ENCODE data around the gene SPATA17. TPM values are rescaled to one million over a fixed set of nuclear protein-coding genes. Genes with fewer than 3 reads are reported as not detected.

Gene SPATA17
- total and polyA plus RNA-seq, 4 donors: 0.32 to 0.59 TPM; not detected in 2

GRCh38 chr1:217881131-217881543 lies 250.0 kb downstream of the SPATA17 start:
- no peak overlapping the region for H3K4me3 ChIP-seq (ENCODE audit: low read length in 2 of 2)
- ATAC-seq (ENCODE audit: low FRiP score) (no peak), DNase-seq (no peak)
- H3K36me3 ChIP-seq (ENCODE audit: control insufficient read depth in 1 of 2, insufficient read depth in 2 of 2, low read length in 1 of 2): no peaks in the 10 kb centered on the region
- intact Hi-C loops (cut with DNase I): no loop called here
- no peaks in the 10 kb centered on the region for H3K9me3 ChIP-seq (ENCODE audit: control insufficient read depth, low read length)
- peaks cover 2 to 3% of the 10 kb centered on the region in 2 donors for H3K4me1 ChIP-seq (ENCODE audit: control insufficient read depth in 1 of 2, insufficient read depth in 2 of 2, low read length in 2 of 2)
- H3K27me3 ChIP-seq (ENCODE audit: control insufficient read depth in 1 of 2, insufficient read depth in 2 of 2, low read length in 1 of 2): no peaks in the 10 kb centered on the region
- no peak overlapping the region for H3K27ac ChIP-seq (ENCODE audit: low read depth in 1 of 2, low read length in 2 of 2)

DNA sequence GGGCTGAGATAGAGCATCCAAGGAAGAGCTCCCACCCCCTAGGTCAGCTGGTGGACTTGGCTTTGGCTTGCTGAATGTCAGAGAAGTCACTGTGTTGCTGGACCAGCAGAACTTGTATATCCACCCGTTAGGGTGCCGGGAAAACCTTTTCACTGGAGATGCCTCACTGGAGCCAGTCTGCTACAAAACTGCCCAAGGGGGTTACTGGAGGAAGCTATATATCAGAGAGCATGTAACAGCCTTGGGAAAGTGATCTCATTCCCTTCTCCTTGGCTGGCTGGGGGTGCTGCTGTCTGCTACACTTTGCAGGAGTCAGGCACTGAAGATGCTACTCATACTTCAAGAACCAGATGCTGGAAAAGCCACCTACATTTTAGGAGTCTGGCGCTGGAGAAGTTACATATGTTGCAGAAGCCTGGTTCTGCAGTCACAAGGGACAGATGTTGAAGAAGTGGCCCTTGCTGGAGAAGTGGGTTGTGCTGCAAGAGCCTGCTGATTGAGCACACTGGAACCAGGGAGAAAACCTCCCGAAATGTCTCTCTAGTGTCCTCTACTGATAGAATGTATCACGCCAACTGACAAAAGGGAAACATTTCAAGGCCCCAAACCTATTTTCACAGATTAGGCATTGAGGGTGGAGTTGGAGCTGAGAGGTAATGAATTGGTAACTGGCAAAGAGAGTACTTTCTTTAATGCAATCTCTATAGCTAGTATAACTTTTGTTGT lies 250.6 kb downstream of the SPATA17 start:
- intact Hi-C loops (cut with DNase I): no loop called here
- no peak for ATAC-seq (ENCODE audit: low FRiP score)
- 90 to 94% methylated on average over 5 of the region's 5 CpGs for WGBS, 2 donors
- Histone ChIP-seq H3K36me3 (ENCODE audit: control insufficient read depth in 1 of 2, insufficient read depth in 2 of 2, low read length in 1 of 2) (no peaks in the 10 kb centered on the region), H3K27me3 (ENCODE audit: control insufficient read depth in 1 of 2, insufficient read depth in 2 of 2, low read length in 1 of 2) (no peaks in the 10 kb centered on the region), H3K9me3 (ENCODE audit: control insufficient read depth, low read length) (no peaks in the 10 kb centered on the region), H3K4me3 (ENCODE audit: low read length in 2 of 2) (no peak overlapping the region), H3K4me1 (ENCODE audit: control insufficient read depth in 1 of 2, insufficient read depth in 2 of 2, low read length in 2 of 2) (peaks cover 2 to 3% of the 10 kb centered on the region in 2 donors), H3K27ac (ENCODE audit: low read depth in 1 of 2, low read length in 2 of 2) (no peak overlapping the region)
- no peak for DNase-seq

DNA sequence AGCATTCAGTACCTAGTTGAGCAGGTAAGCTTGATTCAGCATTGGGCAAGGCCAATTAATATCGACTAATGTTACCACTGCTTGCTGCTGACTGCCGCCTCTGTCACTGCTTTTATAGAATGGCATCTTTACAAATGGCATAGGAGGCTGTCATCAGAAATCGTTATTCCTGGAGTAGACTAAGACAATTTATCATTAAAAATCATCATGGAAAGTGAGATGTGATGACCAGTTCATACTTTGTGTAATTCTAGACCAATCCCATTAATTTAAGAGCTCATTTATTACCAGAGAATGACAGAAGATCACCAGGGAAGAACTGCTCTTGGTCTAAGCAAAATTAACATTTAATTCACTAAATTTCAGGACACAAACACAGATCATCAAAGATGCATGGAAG lies 254.0 kb downstream of the SPATA17 start:
- ATAC-seq (ENCODE audit: low FRiP score) (no peak), DNase-seq (no peak)
- H3K9me3 ChIP-seq (ENCODE audit: control insufficient read depth, low read length): no peaks in the 10 kb centered on the region
- H3K4me1 ChIP-seq (ENCODE audit: control insufficient read depth in 1 of 2, insufficient read depth in 2 of 2, low read length in 2 of 2): peaks cover 2 to 3% of the 10 kb centered on the region in 2 donors
- no peaks in the 10 kb centered on the region for H3K27me3 ChIP-seq (ENCODE audit: control insufficient read depth in 1 of 2, insufficient read depth in 2 of 2, low read length in 1 of 2)
- intact Hi-C loops (cut with DNase I): no loop called here
- WGBS, 2 donors: 74 to 80% methylated on average over 3 of the region's 3 CpGs
- H3K27ac ChIP-seq (ENCODE audit: low read depth in 1 of 2, low read length in 2 of 2): no peak overlapping the region
- no peak overlapping the region for H3K4me3 ChIP-seq (ENCODE audit: low read length in 2 of 2)
- H3K36me3 ChIP-seq (ENCODE audit: control insufficient read depth in 1 of 2, insufficient read depth in 2 of 2, low read length in 1 of 2): no peaks in the 10 kb centered on the region

- DNase-seq: no peak
- Histone ChIP-seq H3K36me3 (ENCODE audit: control insufficient read depth in 1 of 2, insufficient read depth in 2 of 2, low read length in 1 of 2) (no peaks in the 10 kb centered on the region), H3K4me3 (ENCODE audit: low read length in 2 of 2) (no peak overlapping the region), H3K4me1 (ENCODE audit: control insufficient read depth in 1 of 2, insufficient read depth in 2 of 2, low read length in 2 of 2) (peaks cover 2 to 3% of the 10 kb centered on the region in 2 donors), H3K9me3 (ENCODE audit: control insufficient read depth, low read length) (no peaks in the 10 kb centered on the region), H3K27me3 (ENCODE audit: control insufficient read depth in 1 of 2, insufficient read depth in 2 of 2, low read length in 1 of 2) (no peaks in the 10 kb centered on the region), H3K27ac (ENCODE audit: low read depth in 1 of 2, low read length in 2 of 2) (no peak overlapping the region)
- intact Hi-C loops (cut with DNase I): no loop called here
- ATAC-seq (ENCODE audit: low FRiP score): no peak
- 91 to 92% methylated on average over 2 of the region's 2 CpGs for WGBS, 2 donors
These were observed 257.2 kb downstream of the SPATA17 start for GRCh38 chr1:217888328-217888727.

DNA sequence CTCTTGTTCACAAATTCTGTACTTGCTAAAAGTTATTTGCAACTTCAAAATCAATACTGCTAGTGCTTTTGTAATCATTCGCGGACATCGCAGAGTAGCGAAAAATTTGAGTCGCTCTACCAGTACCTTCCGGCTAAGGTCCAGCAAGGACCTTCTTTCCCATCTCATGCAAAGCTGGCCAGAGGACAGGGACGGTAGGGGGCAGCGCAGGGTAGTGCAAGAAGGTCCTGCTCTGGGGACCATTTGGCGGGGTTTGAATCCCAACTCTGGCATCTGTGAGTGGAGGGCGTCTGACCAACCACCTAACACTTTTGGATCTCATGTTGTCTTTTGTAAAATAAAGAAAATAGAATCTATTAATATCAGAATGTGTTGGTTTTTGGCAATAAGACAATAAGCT lies 258.3 kb downstream of the SPATA17 start:
- no peaks in the 10 kb centered on the region for H3K9me3 ChIP-seq (ENCODE audit: control insufficient read depth, low read length)
- H3K4me3 ChIP-seq (ENCODE audit: low read length in 2 of 2): no peak overlapping the region
- no peaks in the 10 kb centered on the region for H3K27me3 ChIP-seq (ENCODE audit: control insufficient read depth in 1 of 2, insufficient read depth in 2 of 2, low read length in 1 of 2)
- WGBS, 2 donors: 65 to 69% methylated on average over 10 of the region's 10 CpGs
- DNase-seq (no peak), ATAC-seq (ENCODE audit: low FRiP score) (no peak)
- no peak overlapping the region for H3K27ac ChIP-seq (ENCODE audit: low read depth in 1 of 2, low read length in 2 of 2)
- intact Hi-C loops (cut with DNase I): no loop called here
- no peaks in the 10 kb centered on the region for H3K36me3 ChIP-seq (ENCODE audit: control insufficient read depth in 1 of 2, insufficient read depth in 2 of 2, low read length in 1 of 2)
- H3K4me1 ChIP-seq (ENCODE audit: control insufficient read depth in 1 of 2, insufficient read depth in 2 of 2, low read length in 2 of 2): peaks cover 2 to 3% of the 10 kb centered on the region in 2 donors

GRCh38 chr1:217891966-217892365 lies 260.8 kb downstream of the SPATA17 start:
- H3K36me3 ChIP-seq (ENCODE audit: control insufficient read depth in 1 of 2, insufficient read depth in 2 of 2, low read length in 1 of 2): no peaks in the 10 kb centered on the region
- H3K4me1 ChIP-seq (ENCODE audit: control insufficient read depth in 1 of 2, insufficient read depth in 2 of 2, low read length in 2 of 2): no peaks in the 10 kb centered on the region
- DNase-seq: no peak
- no peak for ATAC-seq (ENCODE audit: low FRiP score)
- no peaks in the 10 kb centered on the region for H3K9me3 ChIP-seq (ENCODE audit: control insufficient read depth, low read length)
- 73 to 82% methylated on average over 2 of the region's 2 CpGs for WGBS, 2 donors
- intact Hi-C loops (cut with DNase I): no loop called here
- H3K4me3 ChIP-seq (ENCODE audit: low read length in 2 of 2): no peak overlapping the region
- H3K27ac ChIP-seq (ENCODE audit: low read depth in 1 of 2, low read length in 2 of 2): no peak overlapping the region
- H3K27me3 ChIP-seq (ENCODE audit: control insufficient read depth in 1 of 2, insufficient read depth in 2 of 2, low read length in 1 of 2): no peaks in the 10 kb centered on the region

- intact Hi-C loops (cut with DNase I): no loop called here
- 91 to 96% methylated on average over 3 of the region's 3 CpGs for WGBS, 2 donors
- H3K27me3 ChIP-seq (ENCODE audit: control insufficient read depth in 1 of 2, insufficient read depth in 2 of 2, low read length in 1 of 2): no peaks in the 10 kb centered on the region
- no peaks in the 10 kb centered on the region for H3K36me3 ChIP-seq (ENCODE audit: control insufficient read depth in 1 of 2, insufficient read depth in 2 of 2, low read length in 1 of 2)
- ATAC-seq (ENCODE audit: low FRiP score) (no peak), DNase-seq (no peak)
- no peak overlapping the region for H3K27ac ChIP-seq (ENCODE audit: low read depth in 1 of 2, low read length in 2 of 2)
- no peak overlapping the region for H3K4me3 ChIP-seq (ENCODE audit: low read length in 2 of 2)
- H3K9me3 ChIP-seq (ENCODE audit: control insufficient read depth, low read length): no peaks in the 10 kb centered on the region
- no peaks in the 10 kb centered on the region for H3K4me1 ChIP-seq (ENCODE audit: control insufficient read depth in 1 of 2, insufficient read depth in 2 of 2, low read length in 2 of 2)
These were observed 261.6 kb downstream of the SPATA17 start for GRCh38 chr1:217892750-217893149.

- ATAC-seq (ENCODE audit: low FRiP score) (no peak), DNase-seq (no peak)
- Histone ChIP-seq H3K36me3 (ENCODE audit: control insufficient read depth in 1 of 2, insufficient read depth in 2 of 2, low read length in 1 of 2) (no peaks in the 10 kb centered on the region), H3K4me3 (ENCODE audit: low read length in 2 of 2) (no peak overlapping the region), H3K4me1 (ENCODE audit: control insufficient read depth in 1 of 2, insufficient read depth in 2 of 2, low read length in 2 of 2) (no peaks in the 10 kb centered on the region), H3K9me3 (ENCODE audit: control insufficient read depth, low read length) (no peaks in the 10 kb centered on the region), H3K27me3 (ENCODE audit: control insufficient read depth in 1 of 2, insufficient read depth in 2 of 2, low read length in 1 of 2) (no peaks in the 10 kb centered on the region), H3K27ac (ENCODE audit: low read depth in 1 of 2, low read length in 2 of 2) (no peak overlapping the region)
- WGBS, 2 donors: 43 to 56% methylated on average over 6 of the region's 6 CpGs
- intact Hi-C loops (cut with DNase I): no loop called here
These were observed 264.7 kb downstream of the SPATA17 start for GRCh38 chr1:217895841-217896240.

- WGBS, 2 donors: 21 to 40% methylated on average over 1 of the region's 1 CpG
- Histone ChIP-seq H3K4me1 (ENCODE audit: control insufficient read depth in 1 of 2, insufficient read depth in 2 of 2, low read length in 2 of 2) (no peaks in the 10 kb centered on the region), H3K4me3 (ENCODE audit: low read length in 2 of 2) (no peak overlapping the region), H3K27me3 (ENCODE audit: control insufficient read depth in 1 of 2, insufficient read depth in 2 of 2, low read length in 1 of 2) (no peaks in the 10 kb centered on the region), H3K36me3 (ENCODE audit: control insufficient read depth in 1 of 2, insufficient read depth in 2 of 2, low read length in 1 of 2) (no peaks in the 10 kb centered on the region), H3K27ac (ENCODE audit: low read depth in 1 of 2, low read length in 2 of 2) (no peak overlapping the region), H3K9me3 (ENCODE audit: control insufficient read depth, low read length) (no peaks in the 10 kb centered on the region)
- ATAC-seq (ENCODE audit: low FRiP score) (peak; percentile 36), DNase-seq (no peak)
- intact Hi-C loops (cut with DNase I): no loop called here
These were observed 265.3 kb downstream of the SPATA17 start for GRCh38 chr1:217896490-217896889.
